HG03108 (cell line): ENCODE results near the gene FRAS1.
"Not testable (repeated sequence)": the region's sequence is repeated elsewhere in the genome, so short reads cannot be mapped to it uniquely, and the experiment has no call there.

Source experiments
- ATAC-seq: cut with Tn5 transposase; IDR thresholded peaks from one replicate; pipeline ENCODE4 v1.9.1; 2021; ENCODE audit warnings: moderate library complexity; ENCODE audit not compliant: unreplicated experiment

The FRAS1 gene

GRCh38 chr4:78533854-78534253, 476.7 kb downstream of the FRAS1 start:
- ATAC-seq = no peak

- ATAC-seq = no peak
These were observed 477.3 kb downstream of the FRAS1 start for GRCh38 chr4:78534286-78534955.

- ATAC-seq = no peak
These were observed 485.2 kb downstream of the FRAS1 start for GRCh38 chr4:78542373-78542772.

- no peak for ATAC-seq
These were observed 486.5 kb downstream of the FRAS1 start for GRCh38 chr4:78543424-78544125.

GRCh38 chr4:78544678-78545077, 487.6 kb downstream of the FRAS1 start:
- no peak for ATAC-seq

GRCh38 chr4:78545275-78546246, 488.4 kb downstream of the FRAS1 start:
- no peak for ATAC-seq

- ATAC-seq = not testable (repeated sequence)
These were observed 490.8 kb downstream of the FRAS1 start for GRCh38 chr4:78547899-78548298.

- ATAC-seq = not testable (repeated sequence)
These were observed 491.8 kb downstream of the FRAS1 start for GRCh38 chr4:78548889-78549288.

GRCh38 chr4:78551420-78552351, 494.6 kb downstream of the FRAS1 start, which contains the start of gene ANXA3:
Gene ANXA3, plus strand, starts transcription at chr4:78551770. Its CDS starts 2,704 bp downstream, at chr4:78554474.
- ATAC-seq = no peak

- ATAC-seq = no peak
These were observed 495.4 kb downstream of the FRAS1 start for GRCh38 chr4:78552389-78553042.

- no peak for ATAC-seq
These were observed 495.9 kb downstream of the FRAS1 start for GRCh38 chr4:78553043-78553396.

- no peak for ATAC-seq
These were observed 496.5 kb downstream of the FRAS1 start for GRCh38 chr4:78553529-78554060.

GRCh38 chr4:78556665-78557064, 499.5 kb downstream of the FRAS1 start:
- no peak for ATAC-seq

GRCh38 chr4:78557841-78558240, 500.7 kb downstream of the FRAS1 start:
- no peak for ATAC-seq

GRCh38 chr4:78558410-78558809, 501.3 kb downstream of the FRAS1 start:
- ATAC-seq = no peak

- ATAC-seq = no peak
These were observed 503.3 kb downstream of the FRAS1 start for GRCh38 chr4:78560296-78560963.

GRCh38 chr4:78561677-78562076, 504.6 kb downstream of the FRAS1 start:
- no peak for ATAC-seq

GRCh38 chr4:78562687-78563086, 505.6 kb downstream of the FRAS1 start:
- ATAC-seq = no peak

GRCh38 chr4:78565971-78566372, 508.8 kb downstream of the FRAS1 start:
- ATAC-seq = no peak
